GM23338 (cell line): ENCODE results near the gene ROR1. TPM values are rescaled to one million over a fixed set of nuclear protein-coding genes. Genes with fewer than 3 reads are reported as not detected.

Source experiments
- ATAC-seq: fragments of 200-7000 bp; cut with Tn5 transposase; 3 replicates; pipeline ENCODE4 v1.9.1; 2020
- DNase-seq: peaks from one replicate; pipeline ENCODE4 v3.0.0-alpha.2; 2015; ENCODE audit warnings: low spot score
- H2AFZ ChIP-seq: fragments of 200-600 bp; sonication (generic); 2 replicates; pipeline ENCODE4 v1.8.0; 2016; ENCODE audit warnings: antibody characterized with exemption, mild to moderate bottlenecking, moderate library complexity
- H3F3A ChIP-seq: fragments of 200-600 bp; sonication (generic); replicated peaks from 2 replicates; pipeline ENCODE4 v1.8.0; 2017; ENCODE audit warnings: antibody characterized with exemption, mixed run types, low read depth
- H3K27ac ChIP-seq: fragments of 200-600 bp; sonication (generic); 2 replicates; pipeline ENCODE4 v1.6.1; 2016; ENCODE audit warnings: low read depth
- H3K27me3 ChIP-seq: fragments of 200-600 bp; sonication (generic); 2 replicates; pipeline ENCODE4 v1.8.0; 2016; ENCODE audit warnings: mild to moderate bottlenecking, mixed run types, moderate library complexity; ENCODE audit not compliant: insufficient read depth
- H3K36me3 ChIP-seq: fragments of 200-600 bp; sonication (generic); 2 replicates; pipeline ENCODE4 v1.8.0; 2016; ENCODE audit warnings: mild to moderate bottlenecking; ENCODE audit not compliant: insufficient read depth
- H3K4me1 ChIP-seq: fragments of 200-600 bp; sonication (generic); 2 replicates; pipeline ENCODE4 v1.8.0; 2016; ENCODE audit warnings: mild to moderate bottlenecking, moderate library complexity; ENCODE audit not compliant: insufficient read depth
- H3K4me2 ChIP-seq: fragments of 200-600 bp; sonication (generic); 2 replicates; pipeline ENCODE4 v1.7.1; 2017; ENCODE audit warnings: mixed run types
- H3K4me3 ChIP-seq: fragments of 200-600 bp; sonication (generic); 2 replicates; pipeline ENCODE4 v1.6.1; 2016; ENCODE audit warnings: mixed run types
- H3K79me2 ChIP-seq: fragments of 200-600 bp; sonication (generic); replicated peaks from 2 replicates; pipeline ENCODE4 v1.8.0; 2017; ENCODE audit warnings: mild to moderate bottlenecking; ENCODE audit not compliant: insufficient read depth
- H3K9me2 ChIP-seq: fragments of 200-600 bp; sonication (generic); 2 replicates; pipeline ENCODE4 v1.8.0; 2017; ENCODE audit not compliant: insufficient read depth
- H4K20me1 ChIP-seq: fragments of 200-600 bp; sonication (generic); replicated peaks from 2 replicates; pipeline ENCODE4 v1.8.0; 2017; ENCODE audit warnings: mild to moderate bottlenecking; ENCODE audit not compliant: insufficient read depth
- H3K27ac Mint-ChIP-seq: 2 replicates; pipeline ENCODE4 v1.8.0; 2020; ENCODE audit warnings: inconsistent platforms, mild to moderate bottlenecking, moderate library complexity, mixed read lengths
- H3K27me3 Mint-ChIP-seq: 3 replicates; pipeline ENCODE4 v1.8.0; 2022; ENCODE audit warnings: low read depth, mild to moderate bottlenecking, moderate library complexity, mixed read lengths, inconsistent platforms; ENCODE audit not compliant: insufficient read depth, poor library complexity
- H3K36me3 Mint-ChIP-seq: 3 replicates; pipeline ENCODE4 v1.8.0; 2021; ENCODE audit warnings: low read depth, mild to moderate bottlenecking, inconsistent platforms, moderate library complexity, mixed read lengths
- H3K4me1 Mint-ChIP-seq: 3 replicates; pipeline ENCODE4 v1.8.0; 2020; ENCODE audit warnings: mild to moderate bottlenecking, inconsistent platforms, mixed read lengths
- H3K4me3 Mint-ChIP-seq: 3 replicates; pipeline ENCODE4 v1.8.0; 2021; ENCODE audit warnings: moderate library complexity, mild to moderate bottlenecking, inconsistent platforms, mixed read lengths
- H3K9me3 Mint-ChIP-seq: 3 replicates; pipeline ENCODE4 v1.8.0; 2020; ENCODE audit warnings: moderate library complexity, mild to moderate bottlenecking, inconsistent platforms, mixed read lengths
- CREB1 ChIP-seq: fragments of 250-450 bp; sonication (Bioruptor Pico); IDR thresholded peaks from 2 replicates; pipeline ENCODE4 v1.5.0; 2020; ENCODE audit warnings: low read depth, mild to moderate bottlenecking, moderate library complexity
- EZH2phosphoT487 ChIP-seq: fragments of 200-600 bp; sonication (generic); IDR thresholded peaks from one replicate; pipeline ENCODE4 v1.8.1; 2018; ENCODE audit warnings: antibody characterized with exemption; ENCODE audit not compliant: unreplicated experiment
- NANOG ChIP-seq: IDR thresholded peaks from 2 replicates; pipeline ENCODE4 v1.6.1; 2016; ENCODE audit warnings: antibody characterized with exemption, borderline replicate concordance
- STAT1 ChIP-seq: IDR thresholded peaks from one replicate; pipeline ENCODE4 v1.6.1; 2016; ENCODE audit warnings: antibody characterized with exemption; ENCODE audit not compliant: unreplicated experiment
- ZNF462 ChIP-seq: fragments of 250-450 bp; sonication (Bioruptor Pico); IDR thresholded peaks from 2 replicates; pipeline ENCODE4 v1.5.0; 2020; ENCODE audit warnings: mild to moderate bottlenecking, moderate library complexity
- polyA plus RNA-seq: library from polyadenylated mRNA; unstranded; fragments of >200 nt; fragmentation: Nextera tagmentation; extraction: Ambion mirVana; gene quantifications from 2 replicates; pipeline ENCODE4 v1.2.1, GENCODE V29; 2016
- total RNA-seq: library from RNA; depleted of rRNA; stranded (reverse); fragments of >200 nt; shearing (Covaris generic); gene quantifications from 2 replicates; pipeline ENCODE4 v1.2.3, GENCODE V29; 2014
- TF ChIP-seq, protein P1 (sequence below), 2 experiments: fragments of 200-600 bp in 1 of 2; sonication (generic) in 1 of 2; conservative IDR thresholded peaks; 2 replicates each; pipeline versions ENCODE4 v1.5.1 to v1.6.1; 2016 to 2017; ENCODE audit warnings: antibody characterized with exemption in 2 of 2, low read depth in 2 of 2, mild to moderate bottlenecking in 2 of 2, moderate library complexity in 1 of 2

The ROR1 gene
- total and polyA plus RNA-seq, 2 experiments from 2014 or later = 59.7 to 96.0 TPM

- TF ChIP-seq STAT1 = no peak
- no peak; the same call in 1 of the 2 replicates for TF ChIP-seq ZNF462 (CRISPR knock-in tag)
- no peak for TF ChIP-seq EZH2phosphoT487
These were observed 177.5 kb downstream of the ROR1 start (continued) for GRCh38 chr1:63951059-63951946.

DNA sequence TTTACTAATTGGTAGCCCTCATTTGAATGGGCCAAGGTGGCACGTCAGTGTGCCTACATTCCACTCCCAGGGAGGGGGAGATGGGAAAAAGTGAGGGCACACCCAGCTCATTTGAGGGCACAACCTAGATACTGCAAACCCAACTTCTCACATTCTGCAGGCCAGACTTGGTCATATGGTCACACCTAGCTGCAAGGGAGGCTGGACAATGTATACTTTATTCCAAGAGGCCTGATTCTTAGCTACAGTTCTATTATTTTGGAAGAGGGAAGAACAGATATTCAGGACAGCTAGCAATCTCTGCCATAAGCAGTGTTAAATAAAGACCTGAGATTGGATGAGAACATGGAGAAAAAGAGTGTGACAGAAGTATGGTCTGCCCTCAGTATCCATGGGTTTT, 180.4 kb downstream of the ROR1 start:
- Histone ChIP-seq H3K27me3 (no peaks in the 10 kb centered on the region), H4K20me1 (peaks cover 16% of the 10 kb centered on the region; the same call in 1 of the 2 replicates), H3K4me2 (no peak overlapping the region), H3K4me1 (peaks cover 12% of the 10 kb centered on the region), H3K27ac (no peak overlapping the region), H3K4me3 (no peak overlapping the region), H3K9me2 (no peaks in the 10 kb centered on the region; the same call in 1 of the 2 replicates), H3K79me2 (peaks cover 96% of the 10 kb centered on the region), H3F3A (no peaks in the 10 kb centered on the region), H2AFZ (no peak overlapping the region), H3K36me3 (0 out of 2 replicates have a peak, but pooled peaks cover 3% of the 10 kb centered on the region)
- peaks cover 30% of the 10 kb centered on the region for H3K4me1 Mint-ChIP-seq
- H3K36me3 Mint-ChIP-seq = peaks cover 58% of the 10 kb centered on the region
- H3K27me3 Mint-ChIP-seq = peaks cover 9% of the 10 kb centered on the region
- H3K4me3 Mint-ChIP-seq = no peak overlapping the region
- H3K27ac Mint-ChIP-seq = no peak overlapping the region
- DNase-seq (no peak), ATAC-seq (no peak)
- H3K9me3 Mint-ChIP-seq = peaks cover 23% of the 10 kb centered on the region
- no peak for TF ChIP-seq CREB1 (CRISPR knock-in tag)
- no peak for TF ChIP-seq ZNF462 (CRISPR knock-in tag)
- TF ChIP-seq, protein P1, sequence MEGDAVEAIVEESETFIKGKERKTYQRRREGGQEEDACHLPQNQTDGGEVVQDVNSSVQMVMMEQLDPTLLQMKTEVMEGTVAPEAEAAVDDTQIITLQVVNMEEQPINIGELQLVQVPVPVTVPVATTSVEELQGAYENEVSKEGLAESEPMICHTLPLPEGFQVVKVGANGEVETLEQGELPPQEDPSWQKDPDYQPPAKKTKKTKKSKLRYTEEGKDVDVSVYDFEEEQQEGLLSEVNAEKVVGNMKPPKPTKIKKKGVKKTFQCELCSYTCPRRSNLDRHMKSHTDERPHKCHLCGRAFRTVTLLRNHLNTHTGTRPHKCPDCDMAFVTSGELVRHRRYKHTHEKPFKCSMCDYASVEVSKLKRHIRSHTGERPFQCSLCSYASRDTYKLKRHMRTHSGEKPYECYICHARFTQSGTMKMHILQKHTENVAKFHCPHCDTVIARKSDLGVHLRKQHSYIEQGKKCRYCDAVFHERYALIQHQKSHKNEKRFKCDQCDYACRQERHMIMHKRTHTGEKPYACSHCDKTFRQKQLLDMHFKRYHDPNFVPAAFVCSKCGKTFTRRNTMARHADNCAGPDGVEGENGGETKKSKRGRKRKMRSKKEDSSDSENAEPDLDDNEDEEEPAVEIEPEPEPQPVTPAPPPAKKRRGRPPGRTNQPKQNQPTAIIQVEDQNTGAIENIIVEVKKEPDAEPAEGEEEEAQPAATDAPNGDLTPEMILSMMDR (conservative IDR thresholded peaks at IDR 0.05; ENCODE audit: low read depth in 2 of 2) = no peak
- TF ChIP-seq NANOG = no peak
